NCI-H2029 treated with DMSO at 0.1 percent for 48 hours (cell line): ENCODE measurements around the gene UCP3.

Experiments
- DNase-seq: peaks from one replicate; lab custom pipeline; 2025; lab: John Stamatoyannopoulos, UW

Gene UCP3

DNA sequence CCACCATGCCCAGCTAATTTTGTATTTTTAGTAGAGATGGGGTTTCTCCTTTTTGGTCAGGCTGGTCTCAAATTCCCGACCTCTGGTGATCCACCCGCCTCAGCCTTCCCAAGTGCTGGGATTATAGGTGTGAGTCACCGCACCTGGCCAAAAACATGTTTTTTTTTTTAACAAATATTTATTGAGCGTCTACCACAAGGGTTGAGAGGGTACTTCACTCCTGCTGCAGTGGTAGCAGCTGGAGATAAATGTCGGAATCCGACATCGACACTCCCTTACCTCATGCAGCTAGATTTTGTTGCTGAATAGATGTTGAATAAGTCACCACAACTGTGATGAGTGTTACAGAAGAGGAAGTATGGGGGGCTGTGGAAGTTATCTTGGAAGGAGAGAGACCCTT, 57.1 kb downstream of the UCP3 start:
- peak; percentile 82 for DNase-seq

- DNase-seq: peak; percentile 37
These were observed 57.8 kb downstream of the UCP3 start, which contains the start of gene DNAJB13 for GRCh38 chr11:73950869-73951710. DNAJB13 (plus strand) TSS chr11:73951026; CDS start chr11:73951070, 44 bp downstream.
